GM21529 (cell line): ENCODE results near the gene HTR3A.
"Not testable (repeated sequence)": the region's sequence is repeated elsewhere in the genome, so short reads cannot be mapped to it uniquely, and the experiment has no call there.

Source experiments
- ATAC-seq: cut with Tn5 transposase; IDR thresholded peaks from one replicate; pipeline ENCODE4 v1.9.1; 2021; ENCODE audit not compliant: unreplicated experiment

HTR3A gene

DNA sequence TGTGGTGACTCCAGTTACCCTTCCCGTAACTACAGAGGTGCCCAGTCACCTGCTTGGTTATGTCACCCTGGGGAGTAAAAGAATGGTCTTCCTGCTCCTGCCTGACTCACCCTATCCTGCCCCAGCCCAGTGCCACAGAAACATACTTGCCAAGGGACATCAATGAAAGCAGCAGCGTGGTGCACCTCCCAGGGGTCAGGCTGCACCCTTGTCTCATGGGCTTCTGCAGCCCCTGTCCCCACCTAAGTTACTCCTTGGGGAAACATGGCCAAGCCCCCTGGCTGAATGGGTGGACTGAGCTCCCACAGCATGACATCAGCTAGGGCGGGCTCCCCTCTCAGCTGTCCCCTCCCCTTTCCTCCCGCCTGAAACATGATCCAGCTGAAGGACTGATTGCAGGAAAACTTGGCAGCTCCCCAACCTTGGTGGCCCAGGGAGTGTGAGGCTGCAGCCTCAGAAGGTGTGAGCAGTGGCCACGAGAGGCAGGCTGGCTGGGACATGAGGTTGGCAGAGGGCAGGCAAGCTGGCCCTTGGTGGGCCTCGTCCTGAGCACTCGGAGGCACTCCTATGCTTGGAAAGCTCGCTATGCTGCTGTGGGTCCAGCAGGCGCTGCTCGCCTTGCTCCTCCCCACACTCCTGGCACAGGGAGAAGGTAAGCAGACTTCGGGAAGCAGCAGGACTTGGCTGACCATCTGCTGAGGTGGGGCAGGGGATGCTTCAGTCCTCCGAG lies at the start of gene HTR3A:
Gene HTR3A (plus strand): TSS at position 368 of the 730 bp plus-strand sequence. CDS start 218 bp downstream, at position 586.
- ATAC-seq = no peak

- no peak for ATAC-seq
Observed at GRCh38 chr11:113926273-113927197, 48.4 kb upstream of the HTR3A start.

GRCh38 chr11:113928311-113928710 lies 46.6 kb upstream of the HTR3A start:
- ATAC-seq = no peak

- ATAC-seq = no peak
Observed at GRCh38 chr11:113932788-113933187, 42.1 kb upstream of the HTR3A start.

DNA sequence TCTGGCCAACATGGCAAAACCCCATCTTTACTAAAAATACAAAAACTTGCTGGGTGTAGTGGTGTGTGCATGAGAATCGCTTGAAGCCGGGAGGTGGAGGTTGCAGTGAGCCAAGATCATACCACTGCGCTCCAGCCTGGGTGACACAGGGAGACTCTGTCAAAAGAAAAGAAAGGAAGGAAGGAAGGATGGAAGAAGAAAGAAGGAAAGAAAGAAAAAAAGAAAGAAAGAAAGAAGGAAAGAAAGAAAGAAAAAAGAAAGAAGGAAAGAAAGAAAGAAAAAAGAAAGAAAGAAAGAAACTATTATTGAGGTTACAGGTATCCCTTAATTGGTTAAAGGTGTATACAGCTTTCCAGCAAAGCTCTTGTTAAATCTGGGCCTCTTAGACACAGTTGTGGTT lies 40.7 kb upstream of the HTR3A start:
- not testable (repeated sequence) for ATAC-seq

DNA sequence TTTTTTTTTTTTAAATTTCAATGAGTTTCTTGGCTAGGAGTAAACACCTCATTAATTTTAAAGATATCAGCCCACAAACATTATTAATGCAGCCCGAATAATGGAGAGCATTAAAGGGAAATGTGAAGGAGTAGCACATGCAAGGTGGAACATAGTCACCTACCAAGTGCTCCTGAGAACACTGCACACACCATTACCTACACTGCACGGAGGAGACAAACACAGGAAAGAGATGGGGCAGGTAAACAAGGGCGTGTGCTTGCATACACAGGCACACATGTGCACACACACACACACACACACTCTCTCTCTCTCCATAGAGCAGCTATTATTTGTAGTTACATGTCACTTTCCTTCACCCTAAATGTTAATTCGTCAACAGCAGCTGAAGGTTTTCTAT lies 40.1 kb upstream of the HTR3A start:
- no peak for ATAC-seq

DNA sequence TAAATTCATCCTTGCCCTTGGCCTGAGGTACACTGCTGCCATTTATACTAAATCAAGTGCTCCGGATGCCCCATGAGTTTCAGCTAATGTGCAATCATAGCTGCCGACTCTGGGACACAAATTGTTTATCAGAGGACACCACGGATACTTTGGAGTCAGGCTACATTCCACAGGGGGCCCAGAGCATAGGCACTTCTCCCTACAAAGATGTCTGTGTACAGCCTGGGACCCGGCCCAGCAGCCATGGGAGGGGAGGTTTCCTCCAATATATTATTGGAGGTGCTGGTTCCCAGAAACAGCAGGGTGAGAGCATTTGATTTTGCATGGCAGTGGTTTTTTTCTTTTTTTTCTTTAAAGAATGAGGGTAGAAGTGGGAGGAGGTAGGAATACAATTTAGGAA lies 39.0 kb upstream of the HTR3A start:
- ATAC-seq = no peak

DNA sequence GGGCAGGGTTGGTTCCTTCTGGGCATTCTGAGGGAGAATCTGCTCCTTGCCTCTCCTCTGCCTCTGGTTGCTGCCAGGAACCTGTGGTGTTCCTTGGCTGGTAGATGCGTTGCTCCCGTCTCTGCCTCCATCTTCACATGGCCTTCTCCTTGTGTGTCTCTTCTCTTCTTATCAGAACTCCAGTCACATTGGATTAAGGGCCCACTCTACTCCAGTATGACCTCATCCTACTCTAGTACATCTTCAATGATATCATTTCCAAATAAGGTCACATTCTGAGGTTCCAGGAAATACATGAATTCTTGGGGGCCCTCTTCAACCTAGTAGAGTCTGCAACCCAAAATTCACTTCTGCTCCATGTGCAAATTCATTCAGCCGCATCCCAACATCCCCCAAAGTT lies 37.0 kb upstream of the HTR3A start:
- no peak for ATAC-seq

GRCh38 chr11:113942256-113942655 lies 32.7 kb upstream of the HTR3A start:
- no peak for ATAC-seq

DNA sequence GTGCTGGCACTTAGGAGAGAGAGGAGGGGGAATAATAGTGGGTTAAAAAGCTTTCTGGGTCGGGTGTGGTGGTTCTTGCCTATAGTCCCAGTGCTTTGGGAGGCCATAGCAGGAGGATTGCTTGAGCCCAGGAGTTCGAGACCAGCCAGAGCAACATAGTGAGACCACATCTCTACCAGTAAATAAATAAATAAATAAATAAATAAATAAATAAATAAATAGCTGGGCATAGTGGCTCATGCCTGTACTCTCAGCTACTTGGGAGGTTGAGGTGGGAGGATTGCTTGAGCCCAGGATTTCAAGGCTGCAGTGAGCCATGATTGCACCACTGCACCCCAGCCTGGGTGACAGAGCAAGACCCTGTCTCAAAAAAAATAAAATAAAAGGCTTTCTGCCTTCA lies 28.7 kb upstream of the HTR3A start:
- ATAC-seq = not testable (repeated sequence)

DNA sequence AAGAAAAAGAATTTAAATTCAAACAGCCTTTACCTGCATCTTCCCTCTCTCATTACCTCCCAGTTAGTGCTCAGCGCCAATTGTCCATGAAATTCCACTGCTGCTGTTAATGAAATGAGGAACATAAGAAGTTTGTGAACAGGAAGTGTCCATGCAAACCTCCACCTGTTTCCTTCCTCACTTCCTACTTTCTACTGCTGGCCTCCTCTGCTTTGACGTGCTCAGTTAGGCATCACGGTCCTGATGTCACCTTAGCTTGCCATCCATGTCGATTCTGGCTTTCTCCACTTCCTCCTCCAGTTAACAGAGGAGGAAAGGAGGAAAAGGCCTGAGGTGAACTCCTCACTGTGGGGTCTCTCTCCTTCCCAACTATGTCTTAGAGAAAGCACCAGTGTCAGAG lies 26.9 kb upstream of the HTR3A start:
- ATAC-seq = no peak

- no peak for ATAC-seq
Observed at GRCh38 chr11:113949891-113950290, 25.0 kb upstream of the HTR3A start.

- no peak for ATAC-seq
Observed at GRCh38 chr11:113951537-113951936, 23.4 kb upstream of the HTR3A start.

DNA sequence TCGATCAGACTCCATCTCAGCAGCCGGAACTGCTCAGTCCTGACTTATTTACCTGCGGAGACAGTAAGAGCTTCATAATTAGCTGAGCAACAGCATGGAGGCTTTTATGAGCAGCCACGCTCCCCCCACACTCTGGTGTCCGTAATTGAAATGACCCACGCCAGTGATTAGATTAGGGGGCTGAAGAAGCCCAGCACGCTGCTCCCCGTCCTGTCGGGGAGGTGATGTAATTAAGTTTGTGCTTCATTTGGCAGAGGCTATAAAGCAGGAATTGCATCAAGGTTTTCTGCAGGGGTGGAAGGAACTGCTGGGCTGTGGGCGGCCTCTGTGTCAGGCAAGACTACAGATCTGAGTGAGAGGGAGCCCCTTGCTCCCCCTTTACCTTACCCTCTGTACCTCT lies 22.8 kb upstream of the HTR3A start:
- ATAC-seq = no peak

GRCh38 chr11:113952588-113952987 lies 22.3 kb upstream of the HTR3A start:
- ATAC-seq = no peak

GRCh38 chr11:113954235-113954634 lies 20.7 kb upstream of the HTR3A start:
- no peak for ATAC-seq

GRCh38 chr11:113956986-113957385 lies 17.9 kb upstream of the HTR3A start:
- ATAC-seq = no peak

- ATAC-seq = no peak
Observed at GRCh38 chr11:113960702-113961330, 14.1 kb upstream of the HTR3A start.

- ATAC-seq = no peak
Observed at GRCh38 chr11:113967361-113967760, 7.5 kb upstream of the HTR3A start.

GRCh38 chr11:113971506-113972195 lies 3.3 kb upstream of the HTR3A start:
- ATAC-seq = no peak

DNA sequence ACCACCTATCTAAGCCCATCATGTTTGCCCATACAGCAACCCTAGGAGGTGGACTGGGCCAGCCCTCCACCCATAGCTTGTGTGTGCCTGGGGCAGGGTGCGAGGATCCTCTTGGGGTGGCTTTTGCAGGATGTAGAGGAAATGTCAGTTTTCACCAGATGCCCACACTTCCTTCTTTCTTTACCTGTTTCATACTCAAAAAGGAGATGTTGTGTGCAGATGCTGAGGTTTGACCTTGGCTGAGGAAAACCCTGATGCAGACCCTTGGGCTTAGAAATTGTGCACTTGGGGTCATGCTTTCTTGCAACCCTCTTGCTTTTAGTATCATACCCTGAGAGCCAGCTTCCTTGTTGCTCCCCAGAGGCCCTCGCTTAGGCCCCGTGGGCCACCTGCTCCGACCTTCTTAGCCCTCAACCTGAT lies 2.2 kb downstream of the HTR3A start:
- no peak for ATAC-seq
